A549 (cell line): ENCODE results near the gene LYL1. TPM values are rescaled to one million over a fixed set of nuclear protein-coding genes. Genes with fewer than 3 reads are reported as not detected.
"Not testable (repeated sequence)": the region's sequence is repeated elsewhere in the genome, so short reads cannot be mapped to it uniquely, and the experiment has no call there.

Source experiments
- ATAC-seq, 2 experiments: fragments of 200-7000 bp in 1 of 2; fragments of >200 bp in 1 of 2; cut with Nextera tagmentation in 1 of 2; cut with Tn5 transposase in 1 of 2; 3 replicates each; pipeline versions ENCODE4 v1.8.0 to v1.9.1; 2018 to 2020; ENCODE audit warnings: mild to moderate bottlenecking in 1 of 2, moderate library complexity in 1 of 2
- CTCF ChIA-PET: fragments of 300-600 bp; sonication (Branson Sonifier 250); formaldehyde crosslinking; extraction: SDS; loops from one replicate; lab custom pipeline; 2021; ENCODE audit warnings: antibody characterized with exemption, inconsistent platforms; lab: Yijun Ruan, JAX
- POLR2A ChIA-PET: fragments of 350-600 bp; formaldehyde crosslinking; extraction: SDS; loops from one replicate; lab custom pipeline; 2021; ENCODE audit warnings: antibody characterized with exemption, inconsistent platforms; lab: Yijun Ruan, JAX
- DNase-seq, 2 experiments: peaks; one replicate each; pipeline versions ENCODE4 v3.0.0 to v3.0.0-alpha.2; 2011 to 2016; ENCODE audit warnings: low read depth in 1 of 2, low spot score in 1 of 2
- FAIRE-seq: peaks from 2 replicates; lab custom pipeline; 2011; peaks lifted over from hg19 to GRCh38; lab: Jason Lieb, UNC
- H3K27ac ChIP-seq, 2 experiments: fragments of >200 bp; sonication (Bioruptor Twin); formaldehyde crosslinking; 3 replicates each; pipeline ENCODE4 v1.5.1; 2016 to 2017
- H3K4me1 ChIP-seq: fragments of >200 bp; sonication (Bioruptor Twin); formaldehyde crosslinking; 3 replicates; pipeline ENCODE4 v1.6.1; 2016
- H3K4me2 ChIP-seq: fragments of >200 bp; sonication (Bioruptor Twin); formaldehyde crosslinking; 3 replicates; pipeline ENCODE4 v1.6.1; 2016
- H3K4me3 ChIP-seq: fragments of >200 bp; sonication (Bioruptor Twin); formaldehyde crosslinking; 3 replicates; pipeline ENCODE4 v1.5.1; 2016
- H3K9me3 ChIP-seq: fragments of >200 bp; sonication (Bioruptor Twin); formaldehyde crosslinking; 3 replicates; pipeline ENCODE4 v1.6.1; 2016
- CBX2 ChIP-seq: fragments of 200-600 bp; sonication (generic); IDR thresholded peaks from 2 replicates; pipeline ENCODE4 v1.6.1; 2016; ENCODE audit warnings: low read depth, mild to moderate bottlenecking, borderline replicate concordance
- EHF ChIP-seq: fragments of 250-450 bp; sonication (Bioruptor Pico); IDR thresholded peaks from 2 replicates; pipeline ENCODE4 v1.5.0; 2020; ENCODE audit warnings: mild to moderate bottlenecking
- ESRRA ChIP-seq: fragments of 150-350 bp; IDR thresholded peaks from 2 replicates; pipeline ENCODE4 v1.6.1; 2014; ENCODE audit warnings: mild to moderate bottlenecking, low read length, borderline replicate concordance
- HDAC2 ChIP-seq: fragments of 200-600 bp; sonication (generic); IDR thresholded peaks from 2 replicates; pipeline ENCODE4 v1.6.1; 2016
- HOXB5 ChIP-seq: fragments of 250-450 bp; sonication (Bioruptor Pico); IDR thresholded peaks from 2 replicates; pipeline ENCODE4 v1.5.0; 2020; ENCODE audit warnings: mild to moderate bottlenecking, moderate library complexity
- KDM1A ChIP-seq: fragments of 200-600 bp; sonication (generic); IDR thresholded peaks from 2 replicates; pipeline ENCODE4 v1.6.1; 2016; ENCODE audit warnings: low read depth, mild to moderate bottlenecking
- KDM5A ChIP-seq: fragments of 200-600 bp; sonication (generic); IDR thresholded peaks from 2 replicates; pipeline ENCODE4 v1.6.1; 2016; ENCODE audit warnings: antibody characterized with exemption, mild to moderate bottlenecking
- MAFK ChIP-seq: fragments of 450-650 bp; IDR thresholded peaks from 2 replicates; pipeline ENCODE4 v1.6.1; 2014; ENCODE audit not compliant: partially characterized antibody
- MYC ChIP-seq: IDR thresholded peaks from 2 replicates; pipeline ENCODE4 v1.6.1; 2012; ENCODE audit warnings: mild to moderate bottlenecking, inconsistent platforms, low read length, improper control_type of control experiment, borderline replicate concordance
- NPAS2 ChIP-seq: fragments of 250-450 bp; sonication (Bioruptor Pico); IDR thresholded peaks from 2 replicates; pipeline ENCODE4 v1.8.0; 2022; ENCODE audit warnings: mild to moderate bottlenecking, moderate library complexity, borderline replicate concordance
- PHF8 ChIP-seq: fragments of 200-600 bp; sonication (generic); IDR thresholded peaks from 2 replicates; pipeline ENCODE4 v1.6.1; 2016; ENCODE audit warnings: low read depth, mild to moderate bottlenecking, antibody characterized with exemption, moderate library complexity, borderline replicate concordance
- RCOR1 ChIP-seq: fragments of 150-350 bp; IDR thresholded peaks from 2 replicates; pipeline ENCODE4 v1.6.1; 2014; ENCODE audit warnings: antibody characterized with exemption, low read length, low read depth
- RFX5 ChIP-seq: fragments of 450-650 bp; IDR thresholded peaks from 2 replicates; pipeline ENCODE4 v1.7.1; 2014; ENCODE audit warnings: antibody characterized with exemption, mild to moderate bottlenecking, moderate library complexity
- RNF2 ChIP-seq: fragments of 200-600 bp; sonication (generic); IDR thresholded peaks from 2 replicates; pipeline ENCODE4 v1.6.1; 2016; ENCODE audit warnings: low read depth, mild to moderate bottlenecking, antibody characterized with exemption, moderate library complexity, borderline replicate concordance
- SMC3 ChIP-seq: fragments of >200 bp; sonication (Bioruptor Twin); formaldehyde crosslinking; IDR thresholded peaks from 3 replicates; pipeline ENCODE4 v1.6.1; 2018; ENCODE audit warnings: inconsistent platforms
- TFCP2L1 ChIP-seq: fragments of 250-450 bp; sonication (Bioruptor Pico); IDR thresholded peaks from 2 replicates; pipeline ENCODE4 v1.5.0; 2021; ENCODE audit warnings: mild to moderate bottlenecking
- TP53 ChIP-seq: fragments of 250-450 bp; sonication (Bioruptor Pico); IDR thresholded peaks from 2 replicates; pipeline ENCODE4 v1.5.0; 2021; ENCODE audit warnings: mild to moderate bottlenecking, moderate library complexity
- ZC3H11A ChIP-seq: fragments of 450-650 bp; IDR thresholded peaks from 2 replicates; pipeline ENCODE4 v1.6.1; 2014; ENCODE audit warnings: antibody characterized with exemption, mild to moderate bottlenecking
- ZNF302 ChIP-seq: fragments of 250-450 bp; sonication (Bioruptor Pico); IDR thresholded peaks from 2 replicates; pipeline ENCODE4 v1.9.0; 2021; ENCODE audit warnings: inconsistent platforms, mild to moderate bottlenecking, moderate library complexity
- WGBS: methylation state at CpG from one replicate; pipeline ENCODE4 v1.1.6; 2017; ENCODE audit errors: missing lambda C conversion rate; 5-methylcytosine and 5-hydroxymethylcytosine counted together
- polyA plus RNA-seq, 4 experiments: library from polyadenylated mRNA; depleted of rRNA in 3 of 4; stranded (reverse); fragments of >200 nt; fragmentation: RNase III in 1 of 4; extraction: RNeasy Plus Mini Kit Qiagen cat#74134 plus additional on column Dnase treatment in 1 of 4; gene quantifications; 2 replicates in 3 of 4; 3 replicates in 1 of 4; pipeline ENCODE4 v1.2.3, GENCODE V29; 2011 to 2017
- TF ChIP-seq, protein P1 (sequence below): fragments of >200 bp; sonication (Bioruptor Twin); formaldehyde crosslinking; IDR thresholded peaks from 3 replicates; pipeline ENCODE4 v1.5.1; 2016
- TF ChIP-seq, protein P2 (sequence below): fragments of 450-650 bp; IDR thresholded peaks from 2 replicates; pipeline ENCODE4 v1.6.1; 2014; ENCODE audit warnings: antibody characterized with exemption
- TF ChIP-seq, protein P3 (sequence below): IDR thresholded peaks from 2 replicates; pipeline ENCODE4 v1.6.1; 2012
- TF ChIP-seq, protein P4 (sequence below): fragments of >200 bp; sonication (Bioruptor Twin); formaldehyde crosslinking; IDR thresholded peaks from 3 replicates; pipeline ENCODE4 v1.6.1; 2016
- TF ChIP-seq, protein P5 (sequence below): fragments of 200-600 bp; sonication (generic); IDR thresholded peaks from 2 replicates; pipeline ENCODE4 v1.6.1; 2016; ENCODE audit warnings: antibody characterized with exemption, mild to moderate bottlenecking, moderate library complexity
- TF ChIP-seq, protein P6 (sequence below): IDR thresholded peaks from 2 replicates; pipeline ENCODE4 v1.6.1; 2012
- TF ChIP-seq, protein P7 (sequence below): IDR thresholded peaks from 2 replicates; pipeline ENCODE4 v1.6.1; 2012; ENCODE audit warnings: low read depth, borderline replicate concordance

Gene LYL1
- polyA plus RNA-seq, 2 of the 4 experiments (the other 2 are of a cell fraction): 0.26 to 0.39 TPM

DNA sequence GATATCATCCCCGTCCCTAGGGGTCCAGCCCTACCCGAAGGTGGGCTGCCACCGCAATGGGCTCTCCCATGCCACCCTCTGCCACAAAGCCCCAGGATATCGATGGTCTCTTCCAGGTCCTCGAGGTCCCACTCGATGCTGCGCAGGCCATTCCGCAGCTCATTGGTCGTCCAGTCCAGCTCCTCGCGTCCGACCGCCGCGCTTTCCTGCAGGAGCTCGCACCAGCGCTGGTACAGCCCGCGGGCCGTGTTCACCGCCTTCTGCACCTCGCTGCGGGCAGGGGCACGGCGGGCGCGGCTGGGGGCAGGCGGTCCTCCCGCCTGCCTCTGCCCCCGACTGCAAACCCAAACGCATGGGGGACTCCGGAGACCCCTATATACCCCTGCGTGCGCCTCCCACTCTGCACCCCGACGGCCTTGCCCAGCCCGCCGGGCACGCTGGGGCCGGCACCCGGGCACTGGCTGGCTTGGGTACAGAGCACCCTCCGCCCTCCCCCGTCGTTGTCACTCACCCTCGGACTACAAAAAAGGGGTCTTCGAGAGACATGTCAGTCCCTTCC lies 47.0 kb upstream of the LYL1 start:
- WGBS: 10% methylated on average over 2 of the region's 46 CpGs
- CTCF ChIA-PET: interaction anchor here (0.6 to 2.5 kb wide), 10 partner anchors 14 to 184 kb away, joined by 3 to 12 read pairs (median 5); no protein-coding TSS in a partner anchor
- Histone ChIP-seq H3K9me3 (no peaks in the 10 kb centered on the region), H3K4me1 (peaks cover 8% of the 10 kb centered on the region; the same call in 1 of the 3 replicates), H3K4me3 (peak overlapping the region; percentile 95), H3K4me2 (peak overlapping the region; percentile 98), H3K27ac (peak overlapping the region; percentile 99 to 100)
- DNase-seq (peak in 1 of 2 experiments; percentile 52), ATAC-seq (peak; percentile 6 to 12; a peak in 5 of 6 replicates), FAIRE-seq (no peak)
- TF ChIP-seq, protein P1, sequence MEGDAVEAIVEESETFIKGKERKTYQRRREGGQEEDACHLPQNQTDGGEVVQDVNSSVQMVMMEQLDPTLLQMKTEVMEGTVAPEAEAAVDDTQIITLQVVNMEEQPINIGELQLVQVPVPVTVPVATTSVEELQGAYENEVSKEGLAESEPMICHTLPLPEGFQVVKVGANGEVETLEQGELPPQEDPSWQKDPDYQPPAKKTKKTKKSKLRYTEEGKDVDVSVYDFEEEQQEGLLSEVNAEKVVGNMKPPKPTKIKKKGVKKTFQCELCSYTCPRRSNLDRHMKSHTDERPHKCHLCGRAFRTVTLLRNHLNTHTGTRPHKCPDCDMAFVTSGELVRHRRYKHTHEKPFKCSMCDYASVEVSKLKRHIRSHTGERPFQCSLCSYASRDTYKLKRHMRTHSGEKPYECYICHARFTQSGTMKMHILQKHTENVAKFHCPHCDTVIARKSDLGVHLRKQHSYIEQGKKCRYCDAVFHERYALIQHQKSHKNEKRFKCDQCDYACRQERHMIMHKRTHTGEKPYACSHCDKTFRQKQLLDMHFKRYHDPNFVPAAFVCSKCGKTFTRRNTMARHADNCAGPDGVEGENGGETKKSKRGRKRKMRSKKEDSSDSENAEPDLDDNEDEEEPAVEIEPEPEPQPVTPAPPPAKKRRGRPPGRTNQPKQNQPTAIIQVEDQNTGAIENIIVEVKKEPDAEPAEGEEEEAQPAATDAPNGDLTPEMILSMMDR: no peak
- TF ChIP-seq TFCP2L1 (CRISPR knock-in tag): no peak
- TF ChIP-seq, protein P2, sequence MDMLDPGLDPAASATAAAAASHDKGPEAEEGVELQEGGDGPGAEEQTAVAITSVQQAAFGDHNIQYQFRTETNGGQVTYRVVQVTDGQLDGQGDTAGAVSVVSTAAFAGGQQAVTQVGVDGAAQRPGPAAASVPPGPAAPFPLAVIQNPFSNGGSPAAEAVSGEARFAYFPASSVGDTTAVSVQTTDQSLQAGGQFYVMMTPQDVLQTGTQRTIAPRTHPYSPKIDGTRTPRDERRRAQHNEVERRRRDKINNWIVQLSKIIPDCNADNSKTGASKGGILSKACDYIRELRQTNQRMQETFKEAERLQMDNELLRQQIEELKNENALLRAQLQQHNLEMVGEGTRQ: no peak
- no peak for TF ChIP-seq MYC
- no peak for TF ChIP-seq RNF2
- TF ChIP-seq, protein P3, sequence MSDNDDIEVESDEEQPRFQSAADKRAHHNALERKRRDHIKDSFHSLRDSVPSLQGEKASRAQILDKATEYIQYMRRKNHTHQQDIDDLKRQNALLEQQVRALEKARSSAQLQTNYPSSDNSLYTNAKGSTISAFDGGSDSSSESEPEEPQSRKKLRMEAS: no peak
- TF ChIP-seq MAFK: no peak
- TF ChIP-seq, protein P4, sequence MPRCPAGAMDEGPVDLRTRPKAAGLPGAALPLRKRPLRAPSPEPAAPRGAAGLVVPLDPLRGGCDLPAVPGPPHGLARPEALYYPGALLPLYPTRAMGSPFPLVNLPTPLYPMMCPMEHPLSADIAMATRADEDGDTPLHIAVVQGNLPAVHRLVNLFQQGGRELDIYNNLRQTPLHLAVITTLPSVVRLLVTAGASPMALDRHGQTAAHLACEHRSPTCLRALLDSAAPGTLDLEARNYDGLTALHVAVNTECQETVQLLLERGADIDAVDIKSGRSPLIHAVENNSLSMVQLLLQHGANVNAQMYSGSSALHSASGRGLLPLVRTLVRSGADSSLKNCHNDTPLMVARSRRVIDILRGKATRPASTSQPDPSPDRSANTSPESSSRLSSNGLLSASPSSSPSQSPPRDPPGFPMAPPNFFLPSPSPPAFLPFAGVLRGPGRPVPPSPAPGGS: no peak
- no peak for TF ChIP-seq ZNF302 (CRISPR knock-in tag)
- TF ChIP-seq TP53 (CRISPR knock-in tag): no peak
- no peak for TF ChIP-seq EHF (CRISPR knock-in tag)
- 0 out of 2 replicates have a peak, but pooled peaks have one; percentile 26 for TF ChIP-seq KDM5A
- TF ChIP-seq, protein P5, sequence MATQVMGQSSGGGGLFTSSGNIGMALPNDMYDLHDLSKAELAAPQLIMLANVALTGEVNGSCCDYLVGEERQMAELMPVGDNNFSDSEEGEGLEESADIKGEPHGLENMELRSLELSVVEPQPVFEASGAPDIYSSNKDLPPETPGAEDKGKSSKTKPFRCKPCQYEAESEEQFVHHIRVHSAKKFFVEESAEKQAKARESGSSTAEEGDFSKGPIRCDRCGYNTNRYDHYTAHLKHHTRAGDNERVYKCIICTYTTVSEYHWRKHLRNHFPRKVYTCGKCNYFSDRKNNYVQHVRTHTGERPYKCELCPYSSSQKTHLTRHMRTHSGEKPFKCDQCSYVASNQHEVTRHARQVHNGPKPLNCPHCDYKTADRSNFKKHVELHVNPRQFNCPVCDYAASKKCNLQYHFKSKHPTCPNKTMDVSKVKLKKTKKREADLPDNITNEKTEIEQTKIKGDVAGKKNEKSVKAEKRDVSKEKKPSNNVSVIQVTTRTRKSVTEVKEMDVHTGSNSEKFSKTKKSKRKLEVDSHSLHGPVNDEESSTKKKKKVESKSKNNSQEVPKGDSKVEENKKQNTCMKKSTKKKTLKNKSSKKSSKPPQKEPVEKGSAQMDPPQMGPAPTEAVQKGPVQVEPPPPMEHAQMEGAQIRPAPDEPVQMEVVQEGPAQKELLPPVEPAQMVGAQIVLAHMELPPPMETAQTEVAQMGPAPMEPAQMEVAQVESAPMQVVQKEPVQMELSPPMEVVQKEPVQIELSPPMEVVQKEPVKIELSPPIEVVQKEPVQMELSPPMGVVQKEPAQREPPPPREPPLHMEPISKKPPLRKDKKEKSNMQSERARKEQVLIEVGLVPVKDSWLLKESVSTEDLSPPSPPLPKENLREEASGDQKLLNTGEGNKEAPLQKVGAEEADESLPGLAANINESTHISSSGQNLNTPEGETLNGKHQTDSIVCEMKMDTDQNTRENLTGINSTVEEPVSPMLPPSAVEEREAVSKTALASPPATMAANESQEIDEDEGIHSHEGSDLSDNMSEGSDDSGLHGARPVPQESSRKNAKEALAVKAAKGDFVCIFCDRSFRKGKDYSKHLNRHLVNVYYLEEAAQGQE: no peak
- TF ChIP-seq SMC3: no peak
- no peak for TF ChIP-seq RFX5
- no peak for TF ChIP-seq ESRRA
- TF ChIP-seq KDM1A: no peak
- TF ChIP-seq RCOR1: no peak
- TF ChIP-seq HDAC2: no peak
- TF ChIP-seq, protein P6, sequence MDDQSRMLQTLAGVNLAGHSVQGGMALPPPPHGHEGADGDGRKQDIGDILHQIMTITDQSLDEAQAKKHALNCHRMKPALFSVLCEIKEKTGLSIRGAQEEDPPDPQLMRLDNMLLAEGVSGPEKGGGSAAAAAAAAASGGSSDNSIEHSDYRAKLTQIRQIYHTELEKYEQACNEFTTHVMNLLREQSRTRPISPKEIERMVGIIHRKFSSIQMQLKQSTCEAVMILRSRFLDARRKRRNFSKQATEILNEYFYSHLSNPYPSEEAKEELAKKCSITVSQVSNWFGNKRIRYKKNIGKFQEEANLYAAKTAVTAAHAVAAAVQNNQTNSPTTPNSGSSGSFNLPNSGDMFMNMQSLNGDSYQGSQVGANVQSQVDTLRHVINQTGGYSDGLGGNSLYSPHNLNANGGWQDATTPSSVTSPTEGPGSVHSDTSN: no peak
- peak; percentile 37; the same call in 1 of the 2 replicates for TF ChIP-seq PHF8
- TF ChIP-seq ZC3H11A: no peak
- no peak for TF ChIP-seq CBX2
- TF ChIP-seq, protein P7, sequence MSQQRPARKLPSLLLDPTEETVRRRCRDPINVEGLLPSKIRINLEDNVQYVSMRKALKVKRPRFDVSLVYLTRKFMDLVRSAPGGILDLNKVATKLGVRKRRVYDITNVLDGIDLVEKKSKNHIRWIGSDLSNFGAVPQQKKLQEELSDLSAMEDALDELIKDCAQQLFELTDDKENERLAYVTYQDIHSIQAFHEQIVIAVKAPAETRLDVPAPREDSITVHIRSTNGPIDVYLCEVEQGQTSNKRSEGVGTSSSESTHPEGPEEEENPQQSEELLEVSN: 0 out of 2 replicates have a peak, but pooled peaks have one; percentile 39
- no peak for TF ChIP-seq HOXB5 (CRISPR knock-in tag)
- no peak for TF ChIP-seq NPAS2
- POLR2A ChIA-PET: interaction anchor here (1.0 to 2.2 kb wide), 2 partner anchors 14 to 30 kb away, joined by 3 to 25 read pairs; no protein-coding TSS in a partner anchor

DNA sequence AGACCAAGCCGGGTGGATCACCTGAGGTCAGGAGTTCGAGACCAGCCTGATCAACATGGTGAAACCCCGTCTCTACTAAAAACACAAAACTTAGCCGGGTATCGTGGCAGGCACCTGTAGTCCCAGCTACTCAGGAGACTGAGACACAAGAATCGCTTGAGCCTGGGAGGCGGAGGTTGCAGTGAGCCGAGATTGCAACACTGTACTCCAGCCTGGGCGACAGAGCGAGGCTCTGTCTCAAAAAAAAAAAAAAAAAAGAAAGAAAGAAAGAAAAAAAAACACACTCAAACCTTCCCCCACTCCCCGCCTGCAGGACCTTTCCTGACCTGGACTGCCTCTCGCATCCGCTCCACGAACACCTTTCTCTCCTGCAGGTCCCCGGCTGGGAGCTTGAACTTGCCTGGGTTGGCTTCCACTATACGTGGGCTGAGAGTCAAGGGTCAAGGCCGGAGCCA lies 46.5 kb upstream of the LYL1 start:
- Histone ChIP-seq H3K27ac (peak overlapping the region; percentile 99 to 100), H3K4me2 (peak overlapping the region; percentile 98), H3K4me3 (peak overlapping the region; percentile 95)
- not testable (repeated sequence) for ATAC-seq, DNase-seq, H3K9me3 ChIP-seq, FAIRE-seq, H3K4me1 ChIP-seq
- ChIA-PET CTCF (interaction anchor here (1.0 to 2.5 kb wide), 5 partner anchors 18 to 113 kb away, joined by 4 to 12 read pairs (median 6); no protein-coding TSS in a partner anchor), POLR2A (interaction anchor here (1.0 to 2.2 kb wide), 2 partner anchors 14 to 29 kb away, joined by 3 to 25 read pairs; no protein-coding TSS in a partner anchor)
- WGBS: 45% methylated on average over 16 of the region's 17 CpGs
